Endodermal cell (in vitro differentiated cells): ENCODE measurements around the gene PTPRN2. TPM values are rescaled to one million over a fixed set of nuclear protein-coding genes. Genes with fewer than 3 reads are reported as not detected.

ENCODE experiments used
- DNase-seq: peaks from one replicate; pipeline ENCODE4 v3.0.0-alpha.2; 2017
- H3K27ac ChIP-seq: 2 replicates; pipeline ENCODE4 v1.5.1; 2013; ENCODE audit warnings: mild to moderate bottlenecking, low read depth, low read length, moderate library complexity
- H3K27me3 ChIP-seq: 2 replicates; pipeline ENCODE4 v1.6.1; 2013; ENCODE audit warnings: mild to moderate bottlenecking, low read length, moderate library complexity; ENCODE audit not compliant: insufficient read depth, control insufficient read depth, poor library complexity, severe bottlenecking
- H3K36me3 ChIP-seq: 2 replicates; pipeline ENCODE4 v1.7.0; 2013; ENCODE audit warnings: mild to moderate bottlenecking, low read length, moderate library complexity; ENCODE audit not compliant: control insufficient read depth, insufficient read depth
- H3K4me1 ChIP-seq: one replicate; pipeline ENCODE4 v1.7.0; 2013; ENCODE audit warnings: low read length; ENCODE audit not compliant: control insufficient read depth, insufficient read depth
- H3K4me3 ChIP-seq: 2 replicates; pipeline ENCODE4 v1.5.1; 2013; ENCODE audit warnings: mild to moderate bottlenecking, low read length, moderate library complexity
- H3K9ac ChIP-seq: 2 replicates; pipeline ENCODE4 v1.6.1; 2013; ENCODE audit warnings: mild to moderate bottlenecking, low read length, moderate library complexity; ENCODE audit not compliant: poor library complexity, severe bottlenecking; ENCODE audit errors: extremely low read depth
- H3K9me3 ChIP-seq: 2 replicates; pipeline ENCODE4 v1.6.1; 2013; ENCODE audit warnings: mild to moderate bottlenecking, low read length, moderate library complexity; ENCODE audit not compliant: control insufficient read depth
- H3K27ac Mint-ChIP-seq: 2 replicates; pipeline ENCODE4 v1.8.0; 2020; ENCODE audit warnings: mixed read lengths
- H3K27me3 Mint-ChIP-seq: 2 replicates; pipeline ENCODE4 v1.8.0; 2021; ENCODE audit warnings: mild to moderate bottlenecking, mixed read lengths; ENCODE audit not compliant: insufficient read depth
- H3K36me3 Mint-ChIP-seq: 2 replicates; pipeline ENCODE4 v1.8.0; 2020; ENCODE audit warnings: low read depth, mixed read lengths
- H3K4me1 Mint-ChIP-seq: 2 replicates; pipeline ENCODE4 v1.8.0; 2020; ENCODE audit warnings: mixed read lengths
- H3K4me3 Mint-ChIP-seq: 2 replicates; pipeline ENCODE4 v1.8.0; 2020; ENCODE audit warnings: mild to moderate bottlenecking, moderate library complexity, mixed read lengths
- H3K9me3 Mint-ChIP-seq: 2 replicates; pipeline ENCODE4 v1.8.0; 2020; ENCODE audit warnings: mild to moderate bottlenecking, mixed read lengths
- CTCF ChIP-seq: fragments of 200-600 bp; sonication (generic); conservative IDR thresholded peaks from 2 replicates; pipeline ENCODE4 v1.5.0; 2021; ENCODE audit warnings: antibody characterized with exemption, mild to moderate bottlenecking
- WGBS, 2 experiments: methylation state at CpG; one replicate each; pipeline versions ENCODE4 v1.1.5 to v1.1.7; 2013; ENCODE audit warnings: missing lambda C conversion rate in 2 of 2, mixed read lengths in 1 of 2; ENCODE audit not compliant: insufficient coverage in 1 of 2, insufficient read length in 1 of 2; 5-methylcytosine and 5-hydroxymethylcytosine counted together
- total RNA-seq, 2 donors: library from RNA; stranded (reverse); fragmentation: NEBNext Ultra II Directional in 1 of 2; extraction: Animal tissue kit (Norgen Biotek cat#: 25700) in 1 of 2; gene quantifications; 2 replicates in 1 of 2; 3 replicates in 1 of 2; pipeline ENCODE4 v1.2.1, GENCODE V29; 2021

PTPRN2 gene
- total RNA-seq, 2 donors from 2014 or later = 0.69 to 1.2 TPM

GRCh38 chr7:157927313-157927925 is 660.2 kb downstream of the PTPRN2 start:
- no peaks in the 10 kb centered on the region for H3K4me1 ChIP-seq
- H3K4me1 Mint-ChIP-seq = peaks cover 5% of the 10 kb centered on the region
- WGBS, 2 experiments = 65 to 68% methylated on average over 12 to 14 of the region's 14 CpGs
- H3K27me3 ChIP-seq = no peaks in the 10 kb centered on the region
- no peak overlapping the region for H3K4me3 Mint-ChIP-seq
- peaks cover 64% of the 10 kb centered on the region for H3K9me3 ChIP-seq
- TF ChIP-seq CTCF = no peak
- peaks cover 7% of the 10 kb centered on the region for H3K9me3 Mint-ChIP-seq
- no peaks in the 10 kb centered on the region for H3K36me3 ChIP-seq
- H3K36me3 Mint-ChIP-seq = peaks cover 2% of the 10 kb centered on the region
- no peak overlapping the region for H3K9ac ChIP-seq
- H3K27ac Mint-ChIP-seq = no peak overlapping the region
- no peak overlapping the region for H3K4me3 ChIP-seq
- H3K27me3 Mint-ChIP-seq = no peaks in the 10 kb centered on the region
- peak; percentile 26 for DNase-seq
- H3K27ac ChIP-seq = no peak overlapping the region

GRCh38 chr7:157926521-157927150 is 661.0 kb downstream of the PTPRN2 start:
- no peak overlapping the region for H3K27ac Mint-ChIP-seq
- H3K9me3 Mint-ChIP-seq = peaks cover 2% of the 10 kb centered on the region
- H3K9me3 ChIP-seq = peaks cover 64% of the 10 kb centered on the region
- DNase-seq = peak; percentile 26
- no peaks in the 10 kb centered on the region for H3K4me1 ChIP-seq
- no peak overlapping the region for H3K9ac ChIP-seq
- no peak overlapping the region for H3K4me3 ChIP-seq
- H3K4me3 Mint-ChIP-seq = no peak overlapping the region
- H3K36me3 Mint-ChIP-seq = no peaks in the 10 kb centered on the region
- peaks cover 5% of the 10 kb centered on the region for H3K4me1 Mint-ChIP-seq
- WGBS, 2 experiments = 62 to 63% methylated on average over 4 to 16 of the region's 16 CpGs
- H3K27ac ChIP-seq = no peak overlapping the region
- H3K27me3 Mint-ChIP-seq = no peaks in the 10 kb centered on the region
- H3K27me3 ChIP-seq = no peaks in the 10 kb centered on the region
- no peak for TF ChIP-seq CTCF
- no peaks in the 10 kb centered on the region for H3K36me3 ChIP-seq

GRCh38 chr7:157926107-157926506 is 661.5 kb downstream of the PTPRN2 start:
- Histone ChIP-seq H3K4me3 (no peak overlapping the region), H3K9ac (no peak overlapping the region), H3K9me3 (peaks cover 64% of the 10 kb centered on the region), H3K27me3 (no peaks in the 10 kb centered on the region), H3K36me3 (no peaks in the 10 kb centered on the region), H3K4me1 (no peaks in the 10 kb centered on the region), H3K27ac (no peak overlapping the region)
- no peaks in the 10 kb centered on the region for H3K36me3 Mint-ChIP-seq
- H3K4me3 Mint-ChIP-seq = no peak overlapping the region
- DNase-seq = peak; percentile 16
- H3K27me3 Mint-ChIP-seq = no peaks in the 10 kb centered on the region
- TF ChIP-seq CTCF = no peak
- no peaks in the 10 kb centered on the region for H3K9me3 Mint-ChIP-seq
- H3K27ac Mint-ChIP-seq = no peak overlapping the region
- 27 to 42% methylated on average over 3 to 5 of the region's 5 CpGs for WGBS, 2 experiments
- peaks cover under 1% of the 10 kb centered on the region for H3K4me1 Mint-ChIP-seq
